HEK293T (cell line): Measurements from ENCODE around the gene NTF3.

Experiments used
- CTCF ChIA-PET: fragments of 350-600 bp; formaldehyde crosslinking; extraction: SDS; loops from one replicate; lab custom pipeline; 2021; ENCODE audit warnings: antibody characterized with exemption, inconsistent platforms; lab: Yijun Ruan, JAX
- POLR2A ChIA-PET: fragments of 350-600 bp; formaldehyde crosslinking; extraction: SDS; loops from one replicate; lab custom pipeline; 2020; ENCODE audit warnings: antibody characterized with exemption, inconsistent platforms; lab: Yijun Ruan, JAX
- DNase-seq: peaks from one replicate; pipeline ENCODE4 v3.0.0; 2012; ENCODE audit warnings: mixed read lengths; ENCODE audit errors: extremely low spot score
- ARNT ChIP-seq: fragments of 450-650 bp; IDR thresholded peaks from 2 replicates; pipeline ENCODE4 v1.6.1; 2017; ENCODE audit warnings: mild to moderate bottlenecking
- BHLHE40 ChIP-seq: fragments of 450-650 bp; IDR thresholded peaks from 2 replicates; pipeline ENCODE4 v1.6.1; 2016; ENCODE audit warnings: mild to moderate bottlenecking, moderate library complexity, borderline replicate concordance
- CTBP1 ChIP-seq: fragments of 450-650 bp; IDR thresholded peaks from 2 replicates; pipeline ENCODE4 v1.6.1; 2016; ENCODE audit warnings: borderline replicate concordance
- ELF4 ChIP-seq: fragments of 450-650 bp; IDR thresholded peaks from 2 replicates; pipeline ENCODE4 v1.6.1; 2017; ENCODE audit warnings: antibody characterized with exemption
- FOXA1 ChIP-seq: fragments of 450-650 bp; IDR thresholded peaks from 2 replicates; pipeline ENCODE4 v1.6.1; 2016; ENCODE audit warnings: mild to moderate bottlenecking
- FOXK2 ChIP-seq: fragments of 450-650 bp; IDR thresholded peaks from 2 replicates; pipeline ENCODE4 v1.6.1; 2016; ENCODE audit warnings: mild to moderate bottlenecking
- FOXM1 ChIP-seq: fragments of 450-650 bp; IDR thresholded peaks from 2 replicates; pipeline ENCODE4 v1.6.1; 2017; ENCODE audit warnings: mild to moderate bottlenecking, borderline replicate concordance
- HDGF ChIP-seq: fragments of 450-650 bp; IDR thresholded peaks from 2 replicates; pipeline ENCODE4 v1.6.1; 2017; ENCODE audit warnings: antibody characterized with exemption, borderline replicate concordance
- L3MBTL2 ChIP-seq: fragments of 450-650 bp; conservative IDR thresholded peaks from 2 replicates; pipeline ENCODE4 v1.6.1; 2016; ENCODE audit warnings: mild to moderate bottlenecking
- LEF1 ChIP-seq: fragments of 450-650 bp; IDR thresholded peaks from 2 replicates; pipeline ENCODE4 v1.6.1; 2017; ENCODE audit warnings: mild to moderate bottlenecking, borderline replicate concordance
- NFRKB ChIP-seq: fragments of 450-650 bp; IDR thresholded peaks from 2 replicates; pipeline ENCODE4 v1.6.1; 2016; ENCODE audit warnings: mild to moderate bottlenecking, moderate library complexity
- SP1 ChIP-seq: fragments of 450-650 bp; IDR thresholded peaks from 2 replicates; pipeline ENCODE4 v1.6.1; 2017
- SUZ12 ChIP-seq: fragments of 450-650 bp; IDR thresholded peaks from 2 replicates; pipeline ENCODE4 v1.6.1; 2016; ENCODE audit warnings: mild to moderate bottlenecking
- TARDBP ChIP-seq: fragments of 450-650 bp; IDR thresholded peaks from 2 replicates; pipeline ENCODE4 v1.6.1; 2016
- ZNF384 ChIP-seq: fragments of 450-650 bp; IDR thresholded peaks from 2 replicates; pipeline ENCODE4 v1.6.1; 2016
- TF ChIP-seq, protein P1 (sequence below): fragments of 450-650 bp; IDR thresholded peaks from 2 replicates; pipeline ENCODE4 v1.6.1; 2016

The NTF3 gene

DNA sequence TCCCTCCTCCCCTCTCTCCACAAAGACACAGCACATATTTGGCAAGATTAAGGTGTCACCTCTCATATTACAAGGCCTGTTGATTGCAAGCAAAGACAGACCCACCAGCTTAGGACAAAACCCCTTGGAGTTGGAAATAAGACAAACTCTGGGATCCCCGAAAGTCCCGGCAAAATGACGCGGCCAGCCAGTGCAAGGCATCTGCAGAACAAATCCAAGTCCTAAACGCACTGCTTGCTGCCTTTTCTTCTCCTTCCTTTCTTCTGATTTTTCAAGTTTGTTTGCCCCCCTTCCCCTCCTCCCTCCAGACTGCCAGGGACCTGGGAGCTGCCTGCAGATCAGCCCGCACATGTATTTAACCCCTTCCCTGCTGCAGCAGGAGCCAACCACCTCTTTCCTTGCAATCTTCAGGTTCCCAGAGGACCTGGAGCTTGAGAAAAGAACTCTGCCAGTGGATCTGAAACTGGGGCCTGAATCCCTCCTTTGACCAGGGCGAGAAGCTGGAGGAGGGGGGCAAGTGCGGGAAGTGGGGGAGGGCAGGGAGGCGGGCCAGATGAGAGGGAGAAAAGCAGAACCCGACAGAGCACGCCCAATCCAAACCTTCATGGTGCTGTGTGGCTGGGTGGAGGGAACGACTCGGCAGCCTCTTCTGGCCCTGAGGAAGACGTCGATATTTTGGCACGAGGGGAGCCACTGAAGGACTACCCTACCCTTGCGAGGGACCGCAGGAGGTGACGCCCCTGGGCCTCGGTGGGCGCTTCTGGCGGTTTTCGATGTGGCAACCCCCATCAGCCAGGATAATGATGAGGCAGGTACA lies 2.0 kb upstream of the NTF3 start:
- no peak for DNase-seq
- CTCF ChIA-PET = interaction anchor here (1.1 to 3.7 kb wide), 3 partner anchors 9 to 230 kb away, joined by 5 to 26 read pairs (median 9); no protein-coding TSS in a partner anchor
- POLR2A ChIA-PET = no interaction called here
- TF ChIP-seq HDGF (no peak), TARDBP (no peak), SUZ12 (no peak), ARNT (no peak), FOXA1 (no peak), NFRKB (no peak), ZNF384 (no peak), LEF1 (no peak), SP1 (no peak), BHLHE40 (no peak), L3MBTL2 (no peak), CTBP1 (no peak), FOXM1 (no peak), FOXK2 (no peak)
- TF ChIP-seq, protein P1, sequence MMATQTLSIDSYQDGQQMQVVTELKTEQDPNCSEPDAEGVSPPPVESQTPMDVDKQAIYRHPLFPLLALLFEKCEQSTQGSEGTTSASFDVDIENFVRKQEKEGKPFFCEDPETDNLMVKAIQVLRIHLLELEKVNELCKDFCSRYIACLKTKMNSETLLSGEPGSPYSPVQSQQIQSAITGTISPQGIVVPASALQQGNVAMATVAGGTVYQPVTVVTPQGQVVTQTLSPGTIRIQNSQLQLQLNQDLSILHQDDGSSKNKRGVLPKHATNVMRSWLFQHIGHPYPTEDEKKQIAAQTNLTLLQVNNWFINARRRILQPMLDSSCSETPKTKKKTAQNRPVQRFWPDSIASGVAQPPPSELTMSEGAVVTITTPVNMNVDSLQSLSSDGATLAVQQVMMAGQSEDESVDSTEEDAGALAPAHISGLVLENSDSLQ = no peak

DNA sequence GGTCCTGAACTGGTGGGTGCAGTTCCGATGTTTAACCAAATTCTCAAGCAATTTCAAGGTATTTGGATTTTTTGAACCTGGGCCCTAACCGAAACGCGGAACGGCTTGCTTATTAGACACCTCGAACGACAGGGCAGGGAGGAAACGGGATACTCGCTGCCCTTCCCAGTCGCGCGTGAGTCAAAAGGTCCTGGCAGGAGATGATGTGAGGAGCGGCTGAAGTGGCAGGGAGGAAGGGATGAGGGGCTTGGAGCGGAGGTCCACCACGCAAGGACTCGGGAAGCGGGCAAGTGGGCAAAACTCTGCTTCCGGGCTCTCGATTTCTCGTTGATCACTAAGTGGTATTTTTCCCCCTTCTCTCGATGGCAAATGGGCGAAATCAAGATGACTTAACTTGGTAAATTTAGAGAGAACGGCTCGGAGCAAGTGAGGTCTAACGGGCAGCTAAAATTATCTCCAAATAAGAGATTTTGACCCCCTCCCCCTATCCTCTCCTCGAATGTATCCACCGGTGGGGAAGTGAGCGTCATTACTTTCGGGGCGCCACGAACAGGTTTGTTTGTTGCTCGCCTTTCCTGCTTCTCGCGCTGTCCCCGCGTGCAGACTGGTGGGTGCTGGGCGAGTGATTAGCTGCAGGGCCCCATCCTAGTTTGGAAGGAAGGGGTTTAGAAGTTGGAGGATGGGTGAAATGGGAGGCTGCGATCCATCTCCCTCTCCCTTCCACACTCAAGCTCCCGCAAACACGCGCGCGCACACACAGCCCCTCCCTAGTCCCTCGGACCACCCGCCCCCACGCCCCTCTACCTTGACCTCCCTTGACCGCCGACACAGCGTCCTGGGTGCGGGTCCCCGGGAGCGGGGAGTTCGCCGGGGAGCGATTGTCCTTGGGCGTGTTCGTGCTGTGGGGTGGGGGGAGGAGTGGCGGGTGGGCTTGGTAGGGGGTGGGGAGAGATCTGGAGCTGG lies 986 bp upstream of the NTF3 start:
- no peak for TF ChIP-seq SUZ12
- no peak for TF ChIP-seq CTBP1
- TF ChIP-seq TARDBP = no peak
- TF ChIP-seq LEF1 = no peak
- TF ChIP-seq ZNF384 = no peak
- CTCF ChIA-PET = interaction anchor here (3.7 kb wide), 1 partner anchor 9 kb away, joined by 26 read pairs; no protein-coding TSS in a partner anchor
- no peak for DNase-seq
- POLR2A ChIA-PET = no interaction called here

DNA sequence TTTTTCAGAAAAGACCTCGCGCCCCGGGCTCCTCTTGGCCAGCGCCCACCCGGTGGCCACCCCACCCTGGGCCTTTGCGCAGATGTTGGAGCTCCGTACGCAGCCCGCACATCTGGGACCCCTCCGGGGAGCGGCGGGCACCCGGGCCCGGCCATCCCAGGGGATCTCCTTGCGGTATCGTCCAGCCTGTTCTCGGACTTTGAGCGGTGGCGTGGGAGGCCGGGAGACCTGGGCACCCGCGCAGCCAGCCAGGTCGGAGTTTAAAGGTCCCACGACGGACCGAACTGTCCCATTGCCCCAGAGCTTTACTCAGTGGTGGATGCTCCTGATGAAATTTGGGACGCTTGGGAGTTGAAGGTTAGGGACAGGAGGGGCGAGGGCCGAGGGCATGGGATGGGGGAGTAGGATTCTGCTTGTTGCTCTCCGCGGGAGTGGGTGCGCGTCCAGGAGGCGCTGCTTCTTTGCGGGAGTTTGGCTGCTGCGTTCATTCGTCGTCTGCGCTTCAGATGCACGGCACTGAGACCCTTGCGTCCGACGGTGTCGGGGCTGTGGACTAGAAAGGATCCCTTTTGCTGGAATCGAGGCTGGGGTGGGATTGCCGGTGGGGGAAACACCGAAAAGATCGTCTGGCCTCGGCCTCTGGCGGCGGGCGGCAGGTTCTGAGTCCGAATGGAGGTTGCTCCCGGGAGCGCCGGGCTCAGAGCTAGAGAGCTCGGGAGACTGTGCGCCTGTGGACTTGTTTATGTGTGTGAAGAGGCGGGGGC lies 1.4 kb downstream of the NTF3 start:
- no peak for DNase-seq
- no peak for TF ChIP-seq L3MBTL2
- no peak for TF ChIP-seq SUZ12
- TF ChIP-seq LEF1 = no peak
- no peak for TF ChIP-seq CTBP1
- TF ChIP-seq HDGF = no peak
- no peak for TF ChIP-seq SP1
- TF ChIP-seq BHLHE40 = no peak
- no peak for TF ChIP-seq ZNF384
- no peak for TF ChIP-seq ELF4
- no peak for TF ChIP-seq FOXM1
- TF ChIP-seq, protein P1 = no peak
- no peak for TF ChIP-seq TARDBP
- TF ChIP-seq ARNT = no peak
- TF ChIP-seq FOXA1 = no peak
- no peak for TF ChIP-seq FOXK2
- no peak for TF ChIP-seq NFRKB
- ChIA-PET CTCF (interaction anchor here (0.5 to 1.7 kb wide), 5 partner anchors 10 to 454 kb away, joined by 3 to 5 read pairs (median 4); no protein-coding TSS in a partner anchor), POLR2A (interaction anchor here (0.6 kb wide), 1 partner anchor 17 kb away, joined by 3 read pairs; no protein-coding TSS in a partner anchor)

DNA sequence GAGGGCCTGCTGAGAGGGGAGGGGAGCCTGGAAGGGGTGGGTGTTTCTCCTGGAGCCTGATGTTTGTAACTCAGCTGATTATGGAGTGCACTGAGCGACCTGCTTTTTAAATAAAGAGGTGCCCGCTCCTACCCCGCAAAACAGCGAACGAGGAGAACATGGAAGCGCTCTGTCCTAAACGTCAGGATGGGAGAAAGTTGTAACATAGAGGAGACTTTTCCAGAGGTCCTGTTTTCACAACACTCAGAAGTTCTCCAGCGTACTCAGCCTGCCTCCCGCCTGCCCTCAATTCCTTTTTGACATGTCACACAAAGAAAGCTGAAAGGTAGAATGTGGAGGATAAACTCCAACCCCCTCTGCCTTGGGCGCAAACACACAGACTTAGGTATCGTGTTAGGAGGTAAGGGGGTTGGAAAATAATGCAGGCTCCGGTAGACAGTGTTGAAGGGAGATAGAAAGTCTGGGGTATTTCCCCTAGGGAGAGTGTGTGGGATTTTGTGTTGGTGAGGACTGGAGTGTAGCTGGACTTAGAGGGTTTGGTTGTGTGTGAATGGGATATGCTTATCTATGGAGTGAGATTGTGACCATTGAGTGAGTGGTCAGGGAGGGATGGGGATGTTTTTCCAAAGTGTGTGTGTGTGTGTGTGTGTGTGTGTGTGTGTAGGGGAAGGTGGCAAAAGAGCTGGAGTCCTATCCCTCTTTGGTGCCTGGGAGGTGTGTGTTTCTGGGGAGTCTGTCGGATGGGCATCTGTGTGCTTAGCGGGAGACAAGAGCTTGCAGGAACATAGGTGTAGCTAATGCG lies 2.1 kb downstream of the NTF3 start:
- ChIA-PET POLR2A (interaction anchor here (0.6 kb wide), 1 partner anchor 16 kb away, joined by 3 read pairs; no protein-coding TSS in a partner anchor), CTCF (interaction anchor here (0.6 to 1.7 kb wide), 6 partner anchors 8 to 533 kb away, joined by 3 to 4 read pairs (median 3); no protein-coding TSS in a partner anchor)
- no peak for DNase-seq
- TF ChIP-seq, protein P1 = no peak
